IPS-20b (cell line): ENCODE data around the gene ANKRD39.

Experiments used
- H3K27ac ChIP-seq: one replicate; pipeline ENCODE4 v1.5.1; 2013; ENCODE audit warnings: low read length
- H3K27me3 ChIP-seq: 2 replicates; pipeline ENCODE4 v1.6.1; 2013; ENCODE audit warnings: mild to moderate bottlenecking, low read length, inconsistent platforms; ENCODE audit not compliant: insufficient read depth
- H3K36me3 ChIP-seq: 2 replicates; pipeline ENCODE4 v1.6.1; 2013; ENCODE audit warnings: low read depth, mild to moderate bottlenecking, inconsistent platforms, low read length, moderate library complexity; ENCODE audit not compliant: insufficient read depth
- H3K4me1 ChIP-seq: 2 replicates; pipeline ENCODE4 v1.6.1; 2013; ENCODE audit warnings: mild to moderate bottlenecking, control low read depth, inconsistent platforms, low read length, moderate library complexity; ENCODE audit not compliant: insufficient read depth
- H3K4me3 ChIP-seq: 2 replicates; pipeline ENCODE4 v1.5.1; 2013; ENCODE audit warnings: mild to moderate bottlenecking, low read length, inconsistent platforms
- H3K9ac ChIP-seq: 2 replicates; pipeline ENCODE4 v1.6.1; 2013; ENCODE audit warnings: low read depth, mild to moderate bottlenecking, inconsistent platforms, low read length, moderate library complexity
- H3K9me3 ChIP-seq: 2 replicates; pipeline ENCODE4 v1.6.1; 2013; ENCODE audit warnings: mild to moderate bottlenecking, low read depth, low read length, inconsistent platforms; ENCODE audit not compliant: insufficient read depth

The ANKRD39 gene

DNA sequence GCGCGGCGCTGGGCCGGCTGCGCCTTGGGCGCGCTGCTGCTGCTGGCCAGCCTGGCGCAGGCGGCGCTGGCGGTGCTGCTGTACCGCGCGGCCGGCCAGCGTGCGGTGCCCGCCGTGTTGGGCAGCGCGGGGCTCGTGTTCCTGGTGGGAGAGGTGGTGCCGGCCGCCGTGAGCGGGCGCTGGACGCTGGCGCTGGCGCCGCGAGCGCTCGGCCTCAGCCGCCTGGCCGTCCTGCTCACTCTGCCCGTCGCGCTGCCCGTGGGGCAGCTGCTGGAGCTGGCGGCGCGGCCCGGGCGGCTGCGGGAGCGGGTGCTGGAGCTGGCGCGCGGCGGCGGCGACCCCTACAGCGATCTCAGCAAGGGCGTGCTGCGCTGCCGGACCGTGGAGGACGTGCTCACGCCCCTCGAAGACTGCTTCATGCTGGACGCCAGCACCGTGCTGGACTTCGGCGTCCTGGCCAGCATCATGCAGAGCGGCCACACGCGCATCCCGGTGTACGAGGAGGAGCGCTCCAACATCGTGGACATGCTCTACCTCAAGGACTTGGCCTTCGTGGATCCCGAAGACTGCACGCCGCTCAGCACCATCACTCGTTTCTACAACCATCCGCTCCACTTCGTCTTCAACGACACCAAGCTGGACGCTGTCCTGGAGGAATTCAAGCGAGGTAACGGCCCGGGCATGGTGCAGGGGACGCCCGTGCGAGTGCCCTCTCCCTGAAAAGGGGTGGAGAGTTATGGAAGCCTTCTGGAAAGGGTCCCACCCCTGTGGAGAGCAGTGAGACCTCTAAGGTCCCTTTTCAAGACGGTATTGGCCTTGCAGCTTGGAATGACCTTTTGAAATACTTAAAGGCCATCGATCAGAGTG is 40.7 kb downstream of the ANKRD39 start:
- peaks cover 21% of the 10 kb centered on the region; the same call in 1 of the 2 replicates for H3K4me1 ChIP-seq

DNA sequence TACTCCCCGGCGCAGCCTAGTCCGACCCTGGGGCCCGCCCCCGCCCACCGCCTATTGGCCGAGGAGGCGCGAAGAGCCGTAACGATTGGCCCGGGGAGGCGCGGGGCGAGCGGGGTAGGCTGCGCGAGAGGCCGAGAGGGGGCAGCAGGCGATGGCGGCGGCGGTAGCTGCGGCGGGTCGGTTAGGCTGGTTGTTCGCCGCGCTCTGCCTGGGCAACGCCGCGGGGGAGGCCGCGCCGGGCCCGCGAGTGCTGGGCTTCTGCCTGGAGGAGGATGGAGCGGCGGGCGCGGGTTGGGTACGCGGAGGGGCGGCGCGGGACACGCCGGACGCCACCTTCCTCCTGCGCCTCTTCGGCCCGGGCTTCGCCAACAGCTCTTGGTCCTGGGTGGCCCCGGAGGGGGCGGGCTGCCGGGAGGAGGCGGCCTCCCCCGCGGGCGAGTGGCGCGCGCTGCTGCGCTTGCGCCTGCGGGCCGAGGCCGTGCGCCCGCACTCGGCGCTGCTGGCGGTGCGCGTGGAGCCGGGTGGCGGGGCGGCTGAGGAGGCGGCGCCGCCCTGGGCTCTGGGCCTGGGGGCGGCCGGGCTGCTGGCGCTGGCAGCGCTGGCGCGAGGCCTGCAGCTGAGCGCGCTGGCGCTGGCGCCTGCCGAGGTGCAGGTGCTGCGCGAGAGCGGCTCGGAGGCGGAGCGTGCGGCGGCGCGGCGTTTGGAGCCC is 41.5 kb downstream of the ANKRD39 start, which contains the start of gene CNNM3:
TSS of gene CNNM3 (plus strand) at position 142 of the 709 bp plus-strand sequence. CDS start at position 152, 10 bp downstream.
- Histone ChIP-seq H3K9me3 (no peaks in the 10 kb centered on the region), H3K27ac (no peak within 1 kb of the TSS), H3K4me1 (peaks cover 21% of the 10 kb centered on the region; the same call in 1 of the 2 replicates), H3K9ac (peak within 1 kb of the TSS; percentile 80; the same call in 1 of the 2 replicates), H3K4me3 (peak within 1 kb of the TSS; percentile 94), H3K36me3 (peaks cover 13% of the 10 kb centered on the region; the same call in 1 of the 2 replicates), H3K27me3 (peaks cover 10% of the 10 kb centered on the region)

More for the DNA sequence above, 40.7 kb downstream of the ANKRD39 start:
- Histone ChIP-seq H3K27me3 (peaks cover 10% of the 10 kb centered on the region), H3K9me3 (no peaks in the 10 kb centered on the region), H3K9ac (peak overlapping the region; percentile 70; the same call in 1 of the 2 replicates), H3K36me3 (peaks cover 13% of the 10 kb centered on the region; the same call in 1 of the 2 replicates), H3K27ac (no peak overlapping the region), H3K4me3 (peak overlapping the region; percentile 94)

DNA sequence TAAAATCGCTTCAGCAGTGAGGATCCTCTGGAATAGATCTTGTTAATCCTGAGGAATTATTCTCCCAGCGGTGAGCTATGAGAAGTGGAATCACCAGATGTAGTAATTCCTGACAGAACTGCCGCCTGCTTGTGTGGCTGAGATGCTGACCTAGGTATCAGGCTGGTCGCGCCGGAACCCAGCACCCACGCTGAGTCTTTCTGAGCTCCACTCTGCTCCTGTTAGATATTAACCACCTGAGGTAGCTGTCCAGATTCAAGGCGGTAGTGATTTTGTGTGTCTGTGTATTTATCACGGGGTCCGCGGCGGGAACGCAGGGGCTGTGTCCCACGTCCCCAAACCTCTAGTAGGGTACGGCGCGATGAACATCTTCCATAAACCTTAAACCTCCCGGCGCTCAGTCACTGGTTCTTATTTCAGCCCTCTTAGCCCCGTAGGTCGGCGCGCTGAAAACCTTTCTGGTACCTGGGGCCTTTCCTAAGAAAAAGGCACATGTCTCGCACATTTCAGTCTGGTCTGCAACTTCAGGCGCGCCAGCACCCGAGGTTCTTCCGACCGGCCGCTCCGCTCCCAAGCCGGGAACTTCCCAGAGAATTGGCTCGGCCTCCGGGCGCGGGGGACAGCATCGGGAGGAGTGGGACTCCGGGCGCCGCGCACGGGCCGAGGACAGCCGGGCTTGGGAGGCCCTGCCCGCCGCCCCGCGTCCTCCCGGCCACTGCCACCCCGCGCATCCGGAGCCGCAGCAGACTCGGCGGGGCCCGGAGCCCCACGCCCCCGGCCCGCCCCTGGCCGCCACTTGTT is 42.3 kb downstream of the ANKRD39 start:
- Histone ChIP-seq H3K9me3 (no peaks in the 10 kb centered on the region), H3K27me3 (peaks cover 10% of the 10 kb centered on the region), H3K27ac (no peak overlapping the region), H3K9ac (peak overlapping the region; percentile 80; the same call in 1 of the 2 replicates), H3K4me3 (peak overlapping the region; percentile 92), H3K4me1 (peaks cover 21% of the 10 kb centered on the region; the same call in 1 of the 2 replicates), H3K36me3 (peaks cover 13% of the 10 kb centered on the region; the same call in 1 of the 2 replicates)

DNA sequence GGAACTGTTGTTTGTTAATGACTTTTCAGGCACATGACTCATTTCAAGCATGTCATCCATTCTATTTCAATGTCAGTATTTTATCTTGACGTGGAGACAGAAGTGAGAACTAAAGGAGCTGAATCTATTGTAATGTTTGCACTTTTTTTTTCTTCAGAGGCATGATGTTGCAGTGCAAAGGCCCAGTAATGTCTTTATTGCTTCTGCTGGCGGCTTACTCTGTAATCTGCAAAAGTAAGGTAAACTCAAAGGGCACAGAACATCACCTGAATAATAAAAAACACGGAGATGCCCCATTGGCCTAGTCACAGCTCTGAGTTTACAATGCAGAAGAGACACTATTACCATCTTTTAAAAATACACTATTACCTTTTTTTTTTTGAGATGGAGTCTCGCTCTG is 44.2 kb downstream of the ANKRD39 start:
- Histone ChIP-seq H3K27ac (no peak overlapping the region), H3K36me3 (peaks cover 4% of the 10 kb centered on the region; the same call in 1 of the 2 replicates), H3K9me3 (no peaks in the 10 kb centered on the region), H3K4me3 (no peak overlapping the region), H3K27me3 (peaks cover 10% of the 10 kb centered on the region), H3K4me1 (peaks cover 12% of the 10 kb centered on the region; the same call in 1 of the 2 replicates), H3K9ac (no peak overlapping the region)

DNA sequence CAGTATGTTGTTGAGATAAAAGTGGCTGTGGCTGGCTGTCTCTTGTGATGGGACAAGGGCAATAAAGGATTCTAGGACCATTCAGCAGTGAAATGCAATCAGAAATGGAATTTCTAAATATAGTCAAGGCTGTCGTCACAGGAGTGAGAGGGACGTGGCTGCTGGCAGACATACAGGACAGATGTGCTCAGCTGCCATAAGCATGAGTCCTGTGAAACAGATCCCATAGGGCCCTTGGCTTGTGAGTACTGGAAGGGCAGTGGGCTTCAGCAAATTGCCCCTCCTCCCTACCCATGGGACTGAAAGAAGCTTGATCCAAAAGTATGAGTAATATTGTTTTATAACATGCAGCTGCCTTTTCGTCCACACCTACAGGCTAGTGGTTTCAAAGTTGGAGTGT is 45.9 kb downstream of the ANKRD39 start:
- Histone ChIP-seq H3K27me3 (no peaks in the 10 kb centered on the region), H3K4me3 (no peak overlapping the region), H3K9me3 (no peaks in the 10 kb centered on the region), H3K4me1 (0 out of 2 replicates have a peak, but pooled peaks cover 3% of the 10 kb centered on the region), H3K36me3 (no peaks in the 10 kb centered on the region), H3K27ac (no peak overlapping the region), H3K9ac (no peak overlapping the region)

DNA sequence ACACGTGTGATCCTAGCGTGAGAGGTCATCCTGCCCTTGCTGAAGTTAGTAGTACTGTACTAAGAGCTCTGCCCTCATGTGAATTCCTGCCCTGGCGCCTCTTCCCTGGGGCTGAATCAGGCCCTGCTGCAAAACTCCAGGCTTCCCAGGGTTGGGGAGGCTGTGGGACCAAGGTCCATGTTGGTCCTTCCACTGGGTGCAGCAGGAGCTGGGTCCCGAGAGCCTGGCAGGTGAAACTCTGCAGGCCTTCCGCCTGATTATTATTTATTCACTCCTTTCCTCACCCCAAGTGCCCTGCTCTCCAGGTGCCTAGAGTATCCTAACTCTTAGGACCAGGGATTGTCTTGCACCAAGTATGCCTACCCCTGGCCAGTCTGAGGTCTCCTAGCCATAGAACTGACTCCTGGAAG is 47.0 kb downstream of the ANKRD39 start:
- H3K4me1 ChIP-seq = 0 out of 2 replicates have a peak, but pooled peaks cover 3% of the 10 kb centered on the region
- H3K4me3 ChIP-seq = no peak overlapping the region
- no peaks in the 10 kb centered on the region for H3K27me3 ChIP-seq
- no peak overlapping the region for H3K9ac ChIP-seq
- no peak overlapping the region for H3K27ac ChIP-seq
- H3K36me3 ChIP-seq = no peaks in the 10 kb centered on the region
- H3K9me3 ChIP-seq = no peaks in the 10 kb centered on the region

DNA sequence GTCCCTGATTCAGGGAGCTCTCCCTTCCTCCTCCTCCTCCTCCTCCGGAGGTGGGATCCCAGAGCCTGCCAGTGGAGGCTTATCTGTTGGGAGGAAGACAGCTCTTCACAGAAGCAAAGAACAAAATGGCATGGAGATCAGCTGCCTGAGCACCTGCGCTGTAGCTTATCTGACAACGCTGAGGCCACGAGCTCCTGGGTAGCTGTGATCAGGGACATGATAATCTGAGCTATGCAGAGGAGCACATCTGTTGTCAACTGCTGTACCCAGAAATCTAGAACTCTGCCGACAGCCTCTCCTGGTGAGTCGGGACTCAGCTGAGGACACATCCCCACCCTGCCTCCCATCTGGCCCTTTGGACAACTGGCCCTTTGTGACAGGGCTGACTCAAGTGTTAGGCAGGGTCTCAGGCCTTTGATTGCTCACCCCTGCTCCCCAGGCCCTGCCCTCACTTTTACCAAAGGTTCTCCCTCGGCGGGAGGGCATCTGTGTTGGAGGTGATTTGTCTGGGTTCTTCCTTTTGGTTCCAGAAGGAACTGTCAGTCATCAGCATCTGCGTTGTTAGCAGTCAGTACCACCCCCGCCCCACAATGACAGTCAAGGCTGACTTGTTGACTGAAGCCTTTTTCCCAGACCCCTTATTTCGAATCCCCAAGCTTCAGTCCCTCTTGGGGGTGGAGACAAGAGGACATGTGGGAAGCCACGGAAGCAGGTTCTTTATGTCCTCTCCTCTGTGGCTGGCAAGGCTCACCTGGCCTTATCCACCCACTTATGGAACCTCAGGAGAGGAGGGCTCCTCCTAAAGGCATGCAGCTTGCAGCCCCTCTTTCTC is 47.6 kb downstream of the ANKRD39 start:
- H3K4me3 ChIP-seq = no peak overlapping the region
- no peak overlapping the region for H3K27ac ChIP-seq
- no peaks in the 10 kb centered on the region for H3K36me3 ChIP-seq
- 0 out of 2 replicates have a peak, but pooled peaks cover 2% of the 10 kb centered on the region for H3K4me1 ChIP-seq
- no peaks in the 10 kb centered on the region for H3K27me3 ChIP-seq
- no peak overlapping the region for H3K9ac ChIP-seq
- H3K9me3 ChIP-seq = no peaks in the 10 kb centered on the region

DNA sequence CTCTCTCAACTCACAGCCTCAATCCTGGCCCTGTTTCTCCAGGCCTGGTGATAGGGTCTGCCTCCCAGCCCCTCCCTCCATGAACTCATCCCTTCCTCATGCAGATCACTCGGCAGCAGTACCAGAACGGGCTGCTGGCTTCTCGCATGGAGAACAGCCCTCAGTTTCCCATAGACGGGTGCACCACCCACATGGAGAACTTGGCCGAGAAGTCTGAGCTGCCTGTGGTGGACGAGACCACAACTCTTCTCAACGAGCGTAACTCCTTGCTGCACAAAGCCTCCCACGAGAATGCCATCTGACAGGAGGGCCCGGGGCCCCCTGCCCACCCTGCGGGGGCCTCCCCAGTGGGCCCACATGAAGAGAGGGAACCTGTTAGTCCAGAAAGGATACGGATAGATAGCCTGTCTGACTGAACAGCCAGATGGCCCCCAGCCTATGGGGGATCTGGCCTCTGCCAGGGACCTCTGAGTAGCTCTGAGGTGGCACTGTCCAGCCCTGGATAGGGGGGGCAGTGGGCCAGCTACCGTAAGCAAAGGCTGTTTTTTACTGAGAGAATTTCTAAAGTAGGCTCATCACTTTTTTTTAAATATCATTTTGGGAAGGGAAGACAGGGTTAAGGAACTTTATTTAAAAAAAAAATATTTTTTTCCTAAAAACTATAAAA is 48.5 kb downstream of the ANKRD39 start:
- H3K4me1 ChIP-seq = no peaks in the 10 kb centered on the region
- no peaks in the 10 kb centered on the region for H3K27me3 ChIP-seq
- no peaks in the 10 kb centered on the region for H3K36me3 ChIP-seq
- H3K9ac ChIP-seq = no peak overlapping the region
- no peak overlapping the region for H3K4me3 ChIP-seq
- H3K9me3 ChIP-seq = no peaks in the 10 kb centered on the region
- no peak overlapping the region for H3K27ac ChIP-seq

DNA sequence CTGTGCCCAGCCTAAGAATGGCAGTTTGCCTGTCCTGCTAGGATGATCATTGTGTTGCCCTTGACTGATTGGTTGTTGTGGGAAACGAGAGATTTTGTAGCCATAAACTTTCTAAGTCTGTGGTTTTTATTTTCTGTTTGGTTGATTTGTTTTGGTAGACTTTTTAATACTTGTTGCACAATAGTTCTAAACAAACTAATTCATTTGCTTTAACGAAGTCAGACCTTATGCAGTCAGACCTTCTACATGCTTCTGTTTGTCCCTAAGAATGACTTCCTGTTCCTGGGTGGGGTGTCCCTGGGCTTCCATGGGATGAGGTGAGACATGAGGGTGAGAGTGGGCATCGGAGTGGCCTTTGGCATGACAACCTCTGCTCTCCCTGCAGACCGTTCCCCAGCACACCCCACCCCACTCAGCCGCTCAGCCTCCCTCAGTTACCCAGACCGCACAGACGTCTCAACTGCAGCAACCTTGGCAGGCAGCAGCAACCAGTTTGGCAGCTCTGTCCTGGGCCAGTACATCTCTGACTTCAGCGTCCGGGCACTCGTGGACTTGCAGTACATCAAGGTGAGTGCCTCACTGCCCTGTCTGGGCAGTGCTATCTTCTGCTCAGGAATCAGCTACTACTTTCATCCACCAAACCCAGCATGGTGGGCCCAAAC is 49.5 kb downstream of the ANKRD39 start:
- H3K9me3 ChIP-seq = no peaks in the 10 kb centered on the region
- no peak overlapping the region for H3K27ac ChIP-seq
- no peaks in the 10 kb centered on the region for H3K27me3 ChIP-seq
- no peak overlapping the region for H3K4me3 ChIP-seq
- H3K9ac ChIP-seq = no peak overlapping the region
- no peaks in the 10 kb centered on the region for H3K4me1 ChIP-seq
- no peaks in the 10 kb centered on the region for H3K36me3 ChIP-seq

DNA sequence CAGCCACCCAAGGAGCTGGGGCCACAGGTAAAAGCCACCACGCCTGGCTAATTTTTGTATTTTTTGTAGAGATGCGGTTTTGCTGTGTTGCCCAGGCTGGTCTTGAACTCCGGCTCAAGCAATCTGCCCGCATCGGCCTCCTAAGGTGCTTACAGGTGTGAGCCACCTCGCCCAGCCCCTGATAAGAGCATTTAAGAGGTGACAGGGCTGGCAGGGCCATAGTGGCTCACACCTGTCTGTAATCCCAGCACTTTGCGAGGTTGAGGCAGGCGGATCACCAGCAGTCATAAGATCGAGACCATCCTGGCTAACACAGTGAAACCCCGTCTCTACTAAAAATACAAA is 50.7 kb downstream of the ANKRD39 start:
- Histone ChIP-seq H3K9me3 (no peaks in the 10 kb centered on the region), H3K9ac (no peak overlapping the region), H3K4me3 (no peak overlapping the region), H3K36me3 (0 out of 2 replicates have a peak, but pooled peaks cover under 1% of the 10 kb centered on the region), H3K27ac (no peak overlapping the region), H3K4me1 (no peaks in the 10 kb centered on the region), H3K27me3 (no peaks in the 10 kb centered on the region)
